22Rv1 (cell line): Measurements from ENCODE around the gene CC2D2A.

ENCODE experiments used
- H3K27ac ChIP-seq: fragments of 450-650 bp; 2 replicates; pipeline ENCODE4 v1.5.1; 2017
- CTCF ChIP-seq: fragments of 450-650 bp; IDR thresholded peaks from 2 replicates; pipeline ENCODE4 v1.5.1; 2017; ENCODE audit warnings: mild to moderate bottlenecking
- ZFX ChIP-seq: fragments of 450-650 bp; IDR thresholded peaks from 2 replicates; pipeline ENCODE4 v1.6.1; 2017; ENCODE audit warnings: antibody characterized with exemption, borderline replicate concordance

Gene CC2D2A

GRCh38 chr4:15545371-15545770 is 75.7 kb downstream of the CC2D2A start:
- TF ChIP-seq CTCF: no peak
- TF ChIP-seq ZFX: no peak
- H3K27ac ChIP-seq: no peak overlapping the region

- H3K27ac ChIP-seq: no peak overlapping the region
- no peak for TF ChIP-seq ZFX
- TF ChIP-seq CTCF: no peak
These were observed 77.7 kb downstream of the CC2D2A start for GRCh38 chr4:15547392-15547791.

DNA sequence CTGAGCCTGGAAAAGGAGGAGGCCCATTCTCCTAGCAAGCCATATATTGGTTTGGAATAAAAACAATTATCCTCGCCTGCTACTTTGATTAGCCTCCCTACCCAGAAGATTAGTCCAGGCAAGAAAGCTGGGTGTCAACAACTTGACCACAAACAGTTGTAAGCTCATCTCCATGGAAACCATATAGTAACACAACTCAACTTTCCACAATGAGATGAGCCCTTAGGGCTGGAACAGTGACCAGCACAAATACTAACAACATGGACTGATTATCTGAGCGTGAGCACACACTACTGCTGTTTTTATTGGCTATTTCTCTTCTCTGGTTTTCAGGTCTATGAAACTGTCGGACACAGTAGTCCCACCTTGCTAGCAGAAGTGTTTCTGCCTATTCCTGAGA is 80.8 kb downstream of the CC2D2A start:
- TF ChIP-seq CTCF (no peak), ZFX (no peak)
- H3K27ac ChIP-seq: no peak overlapping the region

- TF ChIP-seq CTCF (no peak), ZFX (no peak)
- H3K27ac ChIP-seq: no peak overlapping the region
These were observed 82.2 kb downstream of the CC2D2A start for GRCh38 chr4:15551740-15552446.

- H3K27ac ChIP-seq: no peak overlapping the region
- TF ChIP-seq ZFX (no peak), CTCF (no peak)
These were observed 83.1 kb downstream of the CC2D2A start for GRCh38 chr4:15552557-15553362.

DNA sequence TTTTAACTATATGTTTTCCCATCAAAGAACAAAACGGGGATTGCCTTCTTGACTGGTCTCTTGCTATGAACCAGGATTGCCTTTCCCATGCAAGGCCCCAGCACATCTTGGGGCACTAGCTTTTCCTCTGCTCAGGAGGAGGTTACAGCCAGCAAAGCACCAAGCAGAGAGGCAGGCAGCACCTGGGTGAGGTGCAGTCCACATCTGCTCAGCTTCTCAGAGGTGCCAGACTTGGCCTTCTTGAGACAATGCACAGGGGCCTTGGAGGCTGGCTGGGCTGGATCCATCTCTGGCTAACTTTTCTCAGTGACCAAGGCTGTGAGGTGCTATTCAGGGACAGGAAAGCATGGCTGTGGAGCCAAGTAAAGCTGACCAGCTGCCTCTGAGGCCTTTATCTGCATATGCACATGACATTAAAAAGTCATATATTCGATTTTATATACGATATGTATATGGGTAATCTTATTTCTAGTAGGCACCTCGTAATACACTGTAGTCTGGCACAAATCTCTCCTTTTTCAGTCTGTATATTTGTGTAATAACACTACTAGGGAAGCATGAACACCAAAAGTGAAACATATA is 86.9 kb downstream of the CC2D2A start:
- no peak overlapping the region for H3K27ac ChIP-seq
- TF ChIP-seq CTCF (no peak), ZFX (no peak)
